HepG2 (cell line): Measurements from ENCODE around the gene TTC28. TPM values are rescaled to one million over a fixed set of nuclear protein-coding genes. Genes with fewer than 3 reads are reported as not detected.
A peak's percentile ranks its signal among the peaks of the same experiment; 100 is the strongest.

Experiments used
- CHD2 ChIP-seq: IDR thresholded peaks from 2 replicates; pipeline ENCODE4 v1.6.1; 2011; ENCODE audit warnings: low read depth, low read length, improper control_type of control experiment
- DMAP1 ChIP-seq: IDR thresholded peaks from 2 replicates; pipeline ENCODE4 v1.6.1; 2016
- HDAC6 ChIP-seq: fragments of 200-600 bp; sonication (generic); IDR thresholded peaks from 2 replicates; pipeline ENCODE4 v1.7.0; 2017; ENCODE audit warnings: mild to moderate bottlenecking, antibody characterized with exemption, low read length, low read depth
- HNRNPLL ChIP-seq: fragments of 200-400 bp; formaldehyde crosslinking; IDR thresholded peaks from 2 replicates; pipeline ENCODE4 v1.6.1; 2017; ENCODE audit warnings: mild to moderate bottlenecking, low read depth, low read length; ENCODE audit not compliant: poor library complexity, severe bottlenecking
- KDM4B ChIP-seq: sonication (generic); formaldehyde crosslinking; IDR thresholded peaks from 2 replicates; pipeline ENCODE4 v1.4.0; 2020; ENCODE audit warnings: missing genetic modification reagents
- MAF1 ChIP-seq: sonication (generic); formaldehyde crosslinking; IDR thresholded peaks from 2 replicates; pipeline ENCODE4 v1.5.0; 2020; ENCODE audit warnings: missing genetic modification reagents, borderline replicate concordance
- MBD4 ChIP-seq: IDR thresholded peaks from 2 replicates; pipeline ENCODE4 v1.6.1; 2012; ENCODE audit warnings: low read length, inconsistent platforms, borderline replicate concordance
- SAP130 ChIP-seq: IDR thresholded peaks from 2 replicates; pipeline ENCODE4 v1.6.1; 2016; ENCODE audit warnings: low read depth
- SP2 ChIP-seq: sonication (generic); formaldehyde crosslinking; IDR thresholded peaks from 2 replicates; pipeline ENCODE4 v1.5.1; 2020; ENCODE audit warnings: mild to moderate bottlenecking, missing genetic modification reagents
- TCF7L2 ChIP-seq: IDR thresholded peaks from 2 replicates; pipeline ENCODE4 v1.6.1; 2011; ENCODE audit warnings: mild to moderate bottlenecking, low read depth, low read length, moderate library complexity
- TOPORS ChIP-seq: sonication (generic); formaldehyde crosslinking; IDR thresholded peaks from 2 replicates; pipeline ENCODE4 v1.8.0; 2023; ENCODE audit warnings: mild to moderate bottlenecking, missing genetic modification reagents
- ZNF121 ChIP-seq: sonication (generic); formaldehyde crosslinking; IDR thresholded peaks from 2 replicates; pipeline ENCODE4 v1.5.0; 2020; ENCODE audit warnings: mild to moderate bottlenecking, missing genetic modification reagents
- ZNF136 ChIP-seq: sonication (generic); formaldehyde crosslinking; IDR thresholded peaks from 2 replicates; pipeline ENCODE4 v1.8.1; 2022; ENCODE audit warnings: low read depth, mild to moderate bottlenecking, moderate library complexity, missing genetic modification reagents
- ZNF354B ChIP-seq: sonication (generic); formaldehyde crosslinking; IDR thresholded peaks from 2 replicates; pipeline ENCODE4 v1.8.0; 2022; ENCODE audit warnings: mild to moderate bottlenecking, missing genetic modification reagents
- ZNF589 ChIP-seq: sonication (generic); formaldehyde crosslinking; conservative IDR thresholded peaks from 2 replicates; pipeline ENCODE4 v1.8.0; 2022; ENCODE audit warnings: mild to moderate bottlenecking, moderate library complexity, missing genetic modification reagents
- ZNF879 ChIP-seq: sonication (generic); formaldehyde crosslinking; IDR thresholded peaks from 2 replicates; pipeline ENCODE4 v1.8.1; 2023; ENCODE audit warnings: missing genetic modification reagents
- polyA plus RNA-seq, 8 experiments: library from polyadenylated mRNA; depleted of rRNA in 3 of 8; stranded (reverse) in 7 of 8; unstranded in 1 of 8; fragments of >200 nt; fragmentation: Illumina TruSeq in 4 of 8; extraction: Trizol in 4 of 8; gene quantifications; 2 replicates each; pipeline versions ENCODE4 v1.2.1 to v1.2.3, GENCODE V29; 2011 to 2016; ENCODE audit warnings: low read depth in 4 of 8, missing spikeins in 1 of 8, mixed read lengths in 1 of 8; ENCODE audit not compliant: insufficient read depth in 1 of 8
- total RNA-seq, 5 experiments: library from RNA; depleted of rRNA; stranded (reverse); fragments of >200 nt; fragmentation: Illumina TruSeq; extraction: Trizol; gene quantifications; 2 replicates each; pipeline ENCODE4 v1.2.3, GENCODE V29; 2016; ENCODE audit warnings: low read depth in 1 of 5
- TF ChIP-seq, protein P1 (sequence below): sonication (generic); formaldehyde crosslinking; IDR thresholded peaks from 2 replicates; pipeline ENCODE4 v1.4.0; 2020; ENCODE audit warnings: missing genetic modification reagents
- TF ChIP-seq, protein P2 (sequence below): sonication (generic); formaldehyde crosslinking; IDR thresholded peaks from 2 replicates; pipeline ENCODE4 v1.5.1; 2020; ENCODE audit warnings: mild to moderate bottlenecking, missing genetic modification reagents, moderate library complexity
- TF ChIP-seq, protein P3 (sequence below): sonication (generic); formaldehyde crosslinking; IDR thresholded peaks from 2 replicates; pipeline ENCODE4 v1.8.1; 2022; ENCODE audit warnings: low read depth, mild to moderate bottlenecking, missing genetic modification reagents
- TF ChIP-seq, protein P4 (sequence below): sonication (generic); formaldehyde crosslinking; IDR thresholded peaks from 2 replicates; pipeline ENCODE4 v1.8.1; 2023; ENCODE audit warnings: mild to moderate bottlenecking, moderate library complexity, missing genetic modification reagents
- TF ChIP-seq, protein P5 (sequence below): sonication (generic); formaldehyde crosslinking; IDR thresholded peaks from 2 replicates; pipeline ENCODE4 v1.5.0; 2020; ENCODE audit warnings: mild to moderate bottlenecking, missing genetic modification reagents

Gene TTC28
- total and polyA plus RNA-seq, 2 of the 13 experiments (the other 11 are each of a cell fraction or from before 2014, with no cell fraction given): 4.2 to 13.1 TPM

DNA sequence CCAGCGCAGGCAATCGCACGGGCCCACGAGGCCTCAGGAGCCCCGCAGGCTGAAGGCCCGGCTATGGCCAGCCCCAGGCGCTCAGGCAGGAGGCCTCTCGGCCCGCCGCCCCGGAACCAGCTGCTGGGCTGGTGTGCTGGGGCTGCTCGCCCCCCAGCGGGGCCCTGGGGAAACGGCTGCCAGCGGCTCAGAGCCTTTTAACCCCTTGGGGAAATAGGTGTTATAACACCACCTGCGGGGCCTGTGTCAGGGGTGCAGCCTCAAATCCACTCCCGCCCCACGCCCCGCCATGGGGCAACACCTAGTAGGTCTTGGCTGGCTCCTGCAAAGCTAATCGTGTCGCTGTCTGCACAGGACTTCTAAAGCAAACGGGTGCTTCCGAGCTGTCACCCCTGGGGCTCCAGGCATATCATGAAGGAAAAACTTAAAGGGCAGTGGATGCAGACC, 237.4 kb downstream of the TTC28 start (continued):
- TF ChIP-seq MAF1: no peak
- TF ChIP-seq, protein P1, sequence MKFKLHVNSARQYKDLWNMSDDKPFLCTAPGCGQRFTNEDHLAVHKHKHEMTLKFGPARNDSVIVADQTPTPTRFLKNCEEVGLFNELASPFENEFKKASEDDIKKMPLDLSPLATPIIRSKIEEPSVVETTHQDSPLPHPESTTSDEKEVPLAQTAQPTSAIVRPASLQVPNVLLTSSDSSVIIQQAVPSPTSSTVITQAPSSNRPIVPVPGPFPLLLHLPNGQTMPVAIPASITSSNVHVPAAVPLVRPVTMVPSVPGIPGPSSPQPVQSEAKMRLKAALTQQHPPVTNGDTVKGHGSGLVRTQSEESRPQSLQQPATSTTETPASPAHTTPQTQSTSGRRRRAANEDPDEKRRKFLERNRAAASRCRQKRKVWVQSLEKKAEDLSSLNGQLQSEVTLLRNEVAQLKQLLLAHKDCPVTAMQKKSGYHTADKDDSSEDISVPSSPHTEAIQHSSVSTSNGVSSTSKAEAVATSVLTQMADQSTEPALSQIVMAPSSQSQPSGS: no peak
- no peak for TF ChIP-seq ZNF879
- TF ChIP-seq SP2 (CRISPR knock-in tag): no peak
- TF ChIP-seq, protein P2, sequence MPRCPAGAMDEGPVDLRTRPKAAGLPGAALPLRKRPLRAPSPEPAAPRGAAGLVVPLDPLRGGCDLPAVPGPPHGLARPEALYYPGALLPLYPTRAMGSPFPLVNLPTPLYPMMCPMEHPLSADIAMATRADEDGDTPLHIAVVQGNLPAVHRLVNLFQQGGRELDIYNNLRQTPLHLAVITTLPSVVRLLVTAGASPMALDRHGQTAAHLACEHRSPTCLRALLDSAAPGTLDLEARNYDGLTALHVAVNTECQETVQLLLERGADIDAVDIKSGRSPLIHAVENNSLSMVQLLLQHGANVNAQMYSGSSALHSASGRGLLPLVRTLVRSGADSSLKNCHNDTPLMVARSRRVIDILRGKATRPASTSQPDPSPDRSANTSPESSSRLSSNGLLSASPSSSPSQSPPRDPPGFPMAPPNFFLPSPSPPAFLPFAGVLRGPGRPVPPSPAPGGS (CRISPR knock-in tag): 0 out of 2 replicates have a peak, but pooled peaks have one; percentile 19
- TF ChIP-seq ZNF121 (CRISPR knock-in tag): peak; percentile 45; the same call in 1 of the 2 replicates
- TF ChIP-seq, protein P3, sequence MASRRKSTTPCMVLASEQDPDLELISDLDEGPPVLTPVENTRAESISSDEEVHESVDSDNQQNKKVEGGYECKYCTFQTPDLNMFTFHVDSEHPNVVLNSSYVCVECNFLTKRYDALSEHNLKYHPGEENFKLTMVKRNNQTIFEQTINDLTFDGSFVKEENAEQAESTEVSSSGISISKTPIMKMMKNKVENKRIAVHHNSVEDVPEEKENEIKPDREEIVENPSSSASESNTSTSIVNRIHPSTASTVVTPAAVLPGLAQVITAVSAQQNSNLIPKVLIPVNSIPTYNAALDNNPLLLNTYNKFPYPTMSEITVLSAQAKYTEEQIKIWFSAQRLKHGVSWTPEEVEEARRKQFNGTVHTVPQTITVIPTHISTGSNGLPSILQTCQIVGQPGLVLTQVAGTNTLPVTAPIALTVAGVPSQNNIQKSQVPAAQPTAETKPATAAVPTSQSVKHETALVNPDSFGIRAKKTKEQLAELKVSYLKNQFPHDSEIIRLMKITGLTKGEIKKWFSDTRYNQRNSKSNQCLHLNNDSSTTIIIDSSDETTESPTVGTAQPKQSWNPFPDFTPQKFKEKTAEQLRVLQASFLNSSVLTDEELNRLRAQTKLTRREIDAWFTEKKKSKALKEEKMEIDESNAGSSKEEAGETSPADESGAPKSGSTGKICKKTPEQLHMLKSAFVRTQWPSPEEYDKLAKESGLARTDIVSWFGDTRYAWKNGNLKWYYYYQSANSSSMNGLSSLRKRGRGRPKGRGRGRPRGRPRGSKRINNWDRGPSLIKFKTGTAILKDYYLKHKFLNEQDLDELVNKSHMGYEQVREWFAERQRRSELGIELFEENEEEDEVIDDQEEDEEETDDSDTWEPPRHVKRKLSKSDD (CRISPR knock-in tag): no peak
- TF ChIP-seq HDAC6: no peak
- TF ChIP-seq, protein P4, sequence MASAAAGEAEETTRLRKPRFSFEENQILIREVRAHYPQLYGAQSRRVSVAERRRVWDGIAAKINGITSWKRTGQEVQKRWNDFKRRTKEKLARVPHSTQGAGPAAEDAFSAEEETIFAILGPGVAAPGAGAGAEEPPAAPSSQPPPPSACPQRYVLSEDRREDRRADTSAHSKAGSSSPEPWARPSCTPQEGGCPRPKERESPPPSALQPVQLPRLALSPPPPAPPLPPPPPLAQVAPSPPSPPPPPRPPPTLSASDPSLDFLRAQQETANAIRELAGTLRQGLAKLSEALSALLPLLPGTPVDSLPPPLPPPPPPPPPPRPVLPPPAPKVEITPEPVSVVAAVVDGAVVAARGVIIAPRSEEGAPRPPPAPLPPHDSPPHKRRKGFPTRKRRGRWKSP (CRISPR knock-in tag): peak; percentile 70
- no peak for TF ChIP-seq ZNF354B
- no peak for TF ChIP-seq TCF7L2
- TF ChIP-seq CHD2: 0 out of 2 replicates have a peak, but pooled peaks have one; percentile 45
- TF ChIP-seq, protein P5, sequence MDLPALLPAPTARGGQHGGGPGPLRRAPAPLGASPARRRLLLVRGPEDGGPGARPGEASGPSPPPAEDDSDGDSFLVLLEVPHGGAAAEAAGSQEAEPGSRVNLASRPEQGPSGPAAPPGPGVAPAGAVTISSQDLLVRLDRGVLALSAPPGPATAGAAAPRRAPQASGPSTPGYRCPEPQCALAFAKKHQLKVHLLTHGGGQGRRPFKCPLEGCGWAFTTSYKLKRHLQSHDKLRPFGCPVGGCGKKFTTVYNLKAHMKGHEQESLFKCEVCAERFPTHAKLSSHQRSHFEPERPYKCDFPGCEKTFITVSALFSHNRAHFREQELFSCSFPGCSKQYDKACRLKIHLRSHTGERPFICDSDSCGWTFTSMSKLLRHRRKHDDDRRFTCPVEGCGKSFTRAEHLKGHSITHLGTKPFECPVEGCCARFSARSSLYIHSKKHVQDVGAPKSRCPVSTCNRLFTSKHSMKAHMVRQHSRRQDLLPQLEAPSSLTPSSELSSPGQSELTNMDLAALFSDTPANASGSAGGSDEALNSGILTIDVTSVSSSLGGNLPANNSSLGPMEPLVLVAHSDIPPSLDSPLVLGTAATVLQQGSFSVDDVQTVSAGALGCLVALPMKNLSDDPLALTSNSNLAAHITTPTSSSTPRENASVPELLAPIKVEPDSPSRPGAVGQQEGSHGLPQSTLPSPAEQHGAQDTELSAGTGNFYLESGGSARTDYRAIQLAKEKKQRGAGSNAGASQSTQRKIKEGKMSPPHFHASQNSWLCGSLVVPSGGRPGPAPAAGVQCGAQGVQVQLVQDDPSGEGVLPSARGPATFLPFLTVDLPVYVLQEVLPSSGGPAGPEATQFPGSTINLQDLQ: 0 out of 2 replicates have a peak, but pooled peaks have one; percentile 74
- TF ChIP-seq KDM4B: no peak; the same call in 1 of the 2 replicates
- peak; percentile 62; the same call in 1 of the 2 replicates for TF ChIP-seq TOPORS (CRISPR knock-in tag)
- peak; percentile 45 for TF ChIP-seq HNRNPLL
- no peak for TF ChIP-seq ZNF136 (CRISPR knock-in tag)
- peak; percentile 55; the same call in 1 of the 2 replicates for TF ChIP-seq DMAP1 (CRISPR knock-in tag)
- no peak for TF ChIP-seq ZNF589 (CRISPR knock-in tag)
- TF ChIP-seq MBD4: no peak
- peak; percentile 1 for TF ChIP-seq SAP130
